Activated CD8-positive, alpha-beta T cell treated with anti-CD3 and anti-CD28 coated beads, Interleukin-2, amount 10 ng/mL, durations not matched to agents 7 days and 5 days (primary cell): ENCODE measurements around the gene TMEM91. TPM values are rescaled to one million over a fixed set of nuclear protein-coding genes. Genes with fewer than 3 reads are reported as not detected.

Experiments used
- ATAC-seq: fragments of 150-1000 bp; cut with Tn5 transposase; one replicate; pipeline ENCODE4 v1.10.0; 2021; ENCODE audit warnings: moderate library complexity
- CTCF ChIA-PET: fragments of 350-600 bp; sonication (Branson Sonifier 250); formaldehyde crosslinking; loops from one replicate; lab custom pipeline; 2021; ENCODE audit warnings: antibody characterized with exemption; lab: Charles Lee
- POLR2A ChIA-PET: fragments of 350-600 bp; sonication (Branson Sonifier 250); formaldehyde crosslinking; loops from one replicate; lab custom pipeline; 2021; ENCODE audit warnings: antibody characterized with exemption; lab: Charles Lee
- DNase-seq: peaks from one replicate; pipeline ENCODE4 v3.0.0-alpha.2; 2020
- H3K27ac Mint-ChIP-seq: one replicate; pipeline ENCODE4 v1.8.0; 2021; ENCODE audit warnings: mild to moderate bottlenecking, mixed read lengths
- H3K27me3 Mint-ChIP-seq: one replicate; pipeline ENCODE4 v1.8.0; 2021; ENCODE audit warnings: low read depth, mixed read lengths
- H3K36me3 Mint-ChIP-seq: one replicate; pipeline ENCODE4 v1.8.0; 2021; ENCODE audit warnings: low read depth, mixed read lengths
- H3K4me1 Mint-ChIP-seq: one replicate; pipeline ENCODE4 v1.8.0; 2021; ENCODE audit warnings: low read depth, mixed read lengths
- H3K4me3 Mint-ChIP-seq: one replicate; pipeline ENCODE4 v1.8.0; 2021; ENCODE audit warnings: mild to moderate bottlenecking, mixed read lengths
- H3K9me3 Mint-ChIP-seq: one replicate; pipeline ENCODE4 v1.8.0; 2022; ENCODE audit warnings: mixed read lengths; ENCODE audit not compliant: insufficient read depth
- total RNA-seq, 2 experiments: library from RNA; stranded (reverse); gene quantifications; one replicate each; pipeline ENCODE4 v1.2.3, GENCODE V29; 2021

The TMEM91 gene
- total RNA-seq, result 1 to 10 TPM; 5.3 to 6.4 TPM

DNA sequence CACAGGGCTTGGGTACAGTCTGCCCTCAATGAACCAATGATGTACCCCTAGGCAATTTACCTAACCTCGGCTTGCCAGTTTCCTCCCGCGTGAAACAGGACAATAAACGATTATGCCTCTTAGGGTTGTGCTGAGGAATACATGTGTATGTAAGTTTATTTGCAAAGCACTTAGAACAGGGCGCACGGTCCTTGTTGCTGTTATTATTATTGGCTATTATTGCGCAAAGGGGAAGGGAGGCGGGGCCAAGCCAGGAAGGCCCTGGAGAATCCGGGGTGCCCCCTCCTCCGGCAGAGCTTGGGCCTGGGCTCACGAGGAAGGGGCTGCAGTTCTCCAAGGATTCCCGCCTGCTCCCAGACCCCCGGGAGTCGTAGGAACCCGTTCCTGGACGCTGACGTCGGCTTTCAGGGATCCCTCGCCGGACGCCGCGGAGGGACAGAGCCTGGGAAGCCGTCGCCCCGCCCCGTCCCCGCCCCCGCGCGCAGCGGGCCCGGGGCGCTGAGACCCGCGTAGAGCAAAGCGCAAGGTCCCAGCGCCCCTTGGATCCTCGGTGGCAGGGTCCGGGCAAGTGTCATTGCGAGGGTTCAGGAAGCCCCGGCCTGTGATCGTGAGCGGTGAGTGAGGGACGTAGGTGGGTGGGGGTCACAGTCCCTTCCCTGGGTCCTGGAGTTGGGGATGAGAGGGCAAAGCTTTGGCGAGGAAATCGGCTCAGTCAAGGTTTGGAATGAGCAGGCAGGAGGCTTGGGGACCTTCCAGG lies at the start of gene TMEM91:
TMEM91 (plus strand) TSS at position 293 of the 757 bp plus-strand sequence. CDS start 1,777 bp downstream, outside the sequence.
- Mint-ChIP-seq H3K4me3 (peak within 1 kb of the TSS; percentile 34), H3K27me3 (no peaks in the 10 kb centered on the region), H3K36me3 (no peaks in the 10 kb centered on the region), H3K27ac (peak within 1 kb of the TSS; percentile 44), H3K4me1 (peaks cover 20% of the 10 kb centered on the region), H3K9me3 (no peaks in the 10 kb centered on the region)
- CTCF ChIA-PET, result interaction anchor here (2.7 kb wide), 1 partner anchor 11 kb away, joined by 15 read pairs; the partner anchor contains the start of gene B9D2
- peak; percentile 27 for ATAC-seq
- POLR2A ChIA-PET, result no interaction called here
- DNase-seq, result no peak

DNA sequence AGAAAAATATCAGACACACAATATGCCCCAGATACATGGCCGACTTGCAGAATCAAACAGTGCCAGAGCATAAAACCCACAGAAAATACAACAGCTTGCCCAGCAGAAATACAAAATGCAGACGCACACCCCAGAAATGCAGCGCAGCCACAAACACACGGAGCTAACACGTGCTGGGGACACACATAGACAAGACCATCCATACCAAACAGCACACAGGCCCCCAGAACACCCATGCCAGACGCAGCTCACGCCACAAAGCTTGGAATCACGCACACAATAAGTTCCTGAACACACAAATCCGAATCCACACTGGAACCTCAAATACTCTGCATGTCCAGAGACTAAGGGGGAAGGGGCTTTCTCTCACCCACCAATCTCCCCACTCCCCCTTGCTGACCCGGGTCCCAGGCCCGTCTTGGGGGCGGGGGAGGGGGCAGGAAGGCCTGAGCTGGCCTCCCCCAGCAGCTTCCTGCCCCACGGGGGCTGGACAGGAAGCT lies 49.2 kb upstream of the TMEM91 start:
- H3K9me3 Mint-ChIP-seq, result no peaks in the 10 kb centered on the region
- DNase-seq (peak; percentile 49), ATAC-seq (no peak)
- ChIA-PET CTCF (interaction anchor here (0.8 to 2.8 kb wide), 10 partner anchors 10 to 243 kb away, joined by 3 to 12 read pairs (median 5); partner anchors contain the start of gene HNRNPUL1), POLR2A (interaction anchor here (1.0 to 3.0 kb wide), 10 partner anchors 16 to 112 kb away, joined by 3 to 22 read pairs (median 6); partner anchors contain the start of genes CCDC97, DMAC2 and HNRNPUL1)
- peaks cover 74% of the 10 kb centered on the region for H3K4me1 Mint-ChIP-seq
- peaks cover 68% of the 10 kb centered on the region for H3K36me3 Mint-ChIP-seq
- peak overlapping the region; percentile 85 for H3K27ac Mint-ChIP-seq
- no peaks in the 10 kb centered on the region for H3K27me3 Mint-ChIP-seq
- H3K4me3 Mint-ChIP-seq, result peak overlapping the region; percentile 61

DNA sequence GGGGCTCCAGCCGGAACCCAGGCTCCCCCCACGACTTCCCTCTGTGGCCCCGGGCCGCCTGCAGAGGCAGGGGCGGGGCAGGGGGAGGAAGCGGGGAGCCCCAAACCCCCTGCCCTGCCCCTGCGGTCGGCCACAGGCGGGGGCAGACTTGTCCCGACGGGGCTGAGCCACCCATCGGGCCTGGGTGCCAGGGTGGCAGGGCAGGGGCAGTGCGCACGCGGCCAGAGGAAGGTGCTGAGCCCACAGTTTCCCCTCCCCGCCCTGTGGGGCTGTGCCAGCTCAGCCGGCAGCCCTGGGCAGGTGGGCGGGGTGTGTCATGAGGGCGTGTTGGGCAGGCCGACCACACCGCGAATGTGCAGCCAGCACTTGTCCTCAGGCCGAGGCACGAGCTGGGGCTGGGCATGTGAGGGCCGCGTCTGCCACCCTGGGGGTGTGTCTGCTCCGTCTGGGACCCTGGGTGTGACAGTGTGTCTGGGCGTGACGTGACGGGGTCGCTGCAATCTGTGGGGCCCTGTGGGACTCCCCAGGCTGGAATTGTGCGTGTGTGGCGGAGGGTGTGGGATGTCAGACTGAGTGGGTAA lies 48.7 kb upstream of the TMEM91 start:
- peak overlapping the region; percentile 64 for H3K4me3 Mint-ChIP-seq
- H3K27me3 Mint-ChIP-seq, result no peaks in the 10 kb centered on the region
- DNase-seq (peak; percentile 84), ATAC-seq (peak; percentile 66)
- H3K27ac Mint-ChIP-seq, result peak overlapping the region; percentile 94
- H3K9me3 Mint-ChIP-seq, result no peaks in the 10 kb centered on the region
- CTCF ChIA-PET, result interaction anchor here (0.8 to 2.8 kb wide), 11 partner anchors 9 to 243 kb away, joined by 3 to 12 read pairs (median 4); partner anchors contain the start of gene HNRNPUL1
- POLR2A ChIA-PET, result interaction anchor here (1.0 to 3.0 kb wide), 10 partner anchors 17 to 112 kb away, joined by 3 to 22 read pairs (median 6); partner anchors contain the start of genes CCDC97, DMAC2 and HNRNPUL1
- H3K36me3 Mint-ChIP-seq, result peaks cover 68% of the 10 kb centered on the region
- H3K4me1 Mint-ChIP-seq, result peaks cover 75% of the 10 kb centered on the region

DNA sequence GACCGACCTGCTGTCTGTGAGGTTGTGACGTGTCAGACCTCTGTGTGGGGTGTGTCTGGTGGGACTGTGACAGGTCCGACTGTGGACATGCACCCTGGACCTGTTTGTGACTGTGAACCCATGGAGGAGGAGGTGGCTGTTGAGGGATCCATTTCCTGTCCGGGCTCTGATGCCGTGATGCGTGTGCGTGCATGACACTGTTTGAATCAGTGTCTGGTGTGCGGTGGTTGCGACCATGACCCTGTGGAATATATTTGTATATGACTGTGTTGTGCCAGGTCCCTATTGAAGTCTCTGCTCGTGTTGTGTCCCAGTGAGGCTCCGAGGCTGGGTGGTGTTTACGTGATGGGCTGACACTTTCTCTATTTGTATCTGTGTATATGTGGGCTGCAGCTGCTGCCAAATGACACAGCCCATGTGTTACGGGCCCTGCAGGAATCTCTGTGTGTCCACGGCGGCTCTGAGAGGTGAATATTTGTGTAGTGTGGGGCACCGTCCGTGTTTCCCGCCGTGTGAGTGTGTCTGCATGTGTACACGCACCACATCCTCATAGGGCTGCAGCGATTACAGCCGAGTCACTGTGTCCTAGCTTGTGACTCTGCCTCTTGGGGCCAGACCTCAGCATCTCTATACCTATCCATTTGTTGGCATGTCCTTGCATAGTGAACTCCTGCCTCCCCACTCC lies 48.0 kb upstream of the TMEM91 start:
- peaks cover 70% of the 10 kb centered on the region for H3K4me1 Mint-ChIP-seq
- ATAC-seq, result peak; percentile 53

DNA sequence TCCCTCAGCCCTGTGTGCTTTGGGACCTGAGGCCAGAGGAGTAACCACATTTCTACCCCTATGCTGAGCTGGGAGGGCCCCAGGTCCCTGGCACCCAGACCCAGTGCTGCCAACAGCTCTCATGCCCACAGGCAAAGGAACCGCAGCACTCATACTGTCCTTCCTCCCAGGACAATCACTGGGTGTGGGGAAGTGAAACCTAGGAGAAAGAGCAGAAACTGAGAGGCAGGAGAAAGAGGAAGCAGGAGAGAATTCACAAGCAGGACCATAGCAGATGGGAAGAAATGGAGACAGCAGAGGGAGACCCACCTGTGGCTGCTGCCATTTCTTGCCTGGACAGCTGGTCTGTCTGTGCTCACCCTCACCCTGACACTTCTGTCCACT lies 47.5 kb upstream of the TMEM91 start:
- ATAC-seq (no peak), DNase-seq (no peak)
- Mint-ChIP-seq H3K27ac (peak overlapping the region; percentile 94), H3K27me3 (no peaks in the 10 kb centered on the region), H3K4me3 (peak overlapping the region; percentile 64), H3K4me1 (peaks cover 72% of the 10 kb centered on the region), H3K36me3 (peaks cover 68% of the 10 kb centered on the region), H3K9me3 (no peaks in the 10 kb centered on the region)
- ChIA-PET CTCF (interaction anchor here (1.1 to 2.8 kb wide), 5 partner anchors 13 to 103 kb away, joined by 3 to 9 read pairs (median 5); partner anchors contain the start of gene HNRNPUL1), POLR2A (interaction anchor here (0.8 to 3.0 kb wide), 3 partner anchors 20 to 64 kb away, joined by 3 to 22 read pairs (median 3); no protein-coding TSS in a partner anchor)

More for the DNA sequence above, 48.0 kb upstream of the TMEM91 start:
- peak; percentile 71 for DNase-seq
- Mint-ChIP-seq H3K36me3 (peaks cover 64% of the 10 kb centered on the region), H3K27ac (peak overlapping the region; percentile 94), H3K4me3 (peak overlapping the region; percentile 64), H3K27me3 (no peaks in the 10 kb centered on the region), H3K9me3 (no peaks in the 10 kb centered on the region)
- CTCF ChIA-PET, result interaction anchor here (1.1 to 2.8 kb wide), 6 partner anchors 14 to 103 kb away, joined by 3 to 12 read pairs (median 6); partner anchors contain the start of gene HNRNPUL1
- POLR2A ChIA-PET, result interaction anchor here (0.8 to 3.0 kb wide), 6 partner anchors 20 to 111 kb away, joined by 3 to 22 read pairs (median 8); partner anchors contain the start of gene DMAC2

DNA sequence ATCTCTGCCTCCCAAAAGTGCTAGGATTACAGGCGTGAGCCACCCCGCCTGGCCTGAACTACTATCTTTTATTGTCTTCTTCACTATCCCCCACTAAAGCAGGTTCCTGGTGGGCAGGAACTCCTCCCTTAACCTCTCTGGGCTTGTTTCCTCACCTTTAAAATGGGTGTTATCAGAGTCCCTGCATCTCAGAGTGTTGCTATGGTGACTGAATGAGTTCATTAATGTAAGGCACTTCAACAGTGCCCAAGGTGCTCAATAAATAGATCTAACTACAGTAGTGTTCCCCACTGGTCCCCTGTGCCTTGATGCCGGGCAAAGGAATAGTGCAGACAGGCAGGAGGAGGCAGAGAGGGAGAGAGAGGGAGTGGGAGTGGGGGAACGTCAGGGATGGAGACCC lies 45.9 kb upstream of the TMEM91 start:
- CTCF ChIA-PET, result no interaction called here
- Mint-ChIP-seq H3K27me3 (no peaks in the 10 kb centered on the region), H3K4me3 (no peak overlapping the region), H3K4me1 (peaks cover 71% of the 10 kb centered on the region), H3K9me3 (no peaks in the 10 kb centered on the region), H3K27ac (peak overlapping the region; percentile 88), H3K36me3 (peaks cover 60% of the 10 kb centered on the region)
- DNase-seq, result no peak
- POLR2A ChIA-PET, result no interaction called here
- ATAC-seq, result no peak

DNA sequence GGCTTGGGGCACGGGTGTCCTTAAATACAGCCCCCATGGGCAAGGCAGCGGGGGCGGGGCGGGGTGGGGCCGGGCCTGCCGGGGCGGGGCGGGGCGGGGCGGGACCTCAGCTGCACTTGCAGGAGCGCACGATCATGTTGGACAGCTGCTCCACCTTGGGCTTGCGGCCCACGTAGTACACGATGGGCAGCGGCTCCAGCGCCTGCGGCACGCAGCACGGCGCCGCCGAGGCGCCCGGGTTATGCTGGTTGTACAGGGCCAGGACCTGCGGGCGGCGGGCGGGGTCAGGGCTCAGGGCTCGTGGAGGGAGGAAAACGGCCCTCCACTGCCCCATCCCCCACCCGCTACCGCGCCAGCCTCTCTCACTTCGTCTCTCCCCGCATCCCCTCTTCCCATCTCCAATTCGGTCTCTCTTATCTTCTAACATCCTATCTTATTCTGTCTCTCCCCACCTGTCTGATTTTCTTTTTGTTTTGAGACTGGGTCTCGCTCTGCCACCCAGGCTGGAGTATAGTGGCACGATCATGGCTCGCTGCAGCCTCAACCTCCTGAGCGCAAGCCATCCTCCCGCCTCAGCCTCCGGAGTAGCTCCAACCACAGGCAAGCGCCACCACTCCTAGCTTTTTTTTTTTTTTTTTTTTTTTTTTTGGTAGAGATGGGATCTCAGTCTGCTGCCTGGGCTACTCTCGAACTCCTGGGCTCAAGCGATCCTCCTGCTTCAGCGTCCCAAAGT lies 45.2 kb upstream of the TMEM91 start:
- no peaks in the 10 kb centered on the region for H3K27me3 Mint-ChIP-seq
- no peak for DNase-seq
- no peak for ATAC-seq
- H3K4me3 Mint-ChIP-seq, result no peak overlapping the region
- H3K27ac Mint-ChIP-seq, result peak overlapping the region; percentile 43
- ChIA-PET POLR2A (no interaction called here), CTCF (no interaction called here)
- peaks cover 61% of the 10 kb centered on the region for H3K36me3 Mint-ChIP-seq
- no peaks in the 10 kb centered on the region for H3K9me3 Mint-ChIP-seq
- peaks cover 71% of the 10 kb centered on the region for H3K4me1 Mint-ChIP-seq

DNA sequence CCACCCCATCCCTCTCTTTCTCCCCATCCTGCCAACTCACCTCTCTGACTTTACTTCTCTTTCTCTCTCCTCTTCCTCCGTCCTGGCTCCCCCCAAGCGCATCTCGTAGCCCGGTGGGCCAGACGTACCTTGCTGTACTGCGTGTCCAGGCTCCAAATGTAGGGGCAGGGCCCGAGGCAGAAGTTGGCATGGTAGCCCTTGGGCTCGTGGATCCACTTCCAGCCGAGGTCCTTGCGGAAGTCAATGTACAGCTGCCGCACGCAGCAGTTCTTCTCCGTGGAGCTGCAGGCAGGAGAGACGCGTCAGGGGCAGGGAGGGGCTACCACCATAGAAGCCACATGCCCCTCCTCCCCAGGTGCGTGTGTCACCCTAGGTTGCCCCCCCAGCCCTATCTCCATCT lies 44.3 kb upstream of the TMEM91 start:
- DNase-seq (no peak), ATAC-seq (no peak)
- CTCF ChIA-PET, result no interaction called here
- peaks cover 68% of the 10 kb centered on the region for H3K4me1 Mint-ChIP-seq
- H3K4me3 Mint-ChIP-seq, result no peak overlapping the region
- no peaks in the 10 kb centered on the region for H3K9me3 Mint-ChIP-seq
- H3K36me3 Mint-ChIP-seq, result peaks cover 59% of the 10 kb centered on the region
- POLR2A ChIA-PET, result no interaction called here
- H3K27me3 Mint-ChIP-seq, result no peaks in the 10 kb centered on the region
- peak overlapping the region; percentile 62 for H3K27ac Mint-ChIP-seq

DNA sequence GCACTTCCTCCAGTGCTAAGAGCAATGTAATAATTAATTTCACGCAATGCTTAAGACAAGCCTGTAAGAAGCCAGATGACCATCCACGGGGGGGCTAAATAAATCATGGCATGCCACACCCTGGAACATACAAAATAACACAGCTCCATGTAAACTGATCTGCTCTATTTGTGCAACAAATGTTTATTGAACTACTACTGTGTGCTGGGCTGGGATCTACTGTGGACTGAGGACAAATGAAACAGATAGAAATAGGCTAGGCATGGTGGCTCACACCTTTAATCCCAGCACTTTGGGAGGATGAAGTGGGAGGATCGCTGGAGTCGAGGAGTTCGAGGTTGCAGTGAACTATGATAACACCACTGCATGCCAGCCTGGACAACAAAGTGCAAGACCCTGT lies 43.9 kb upstream of the TMEM91 start:
- Mint-ChIP-seq H3K27me3 (no peaks in the 10 kb centered on the region), H3K9me3 (no peaks in the 10 kb centered on the region), H3K36me3 (peaks cover 58% of the 10 kb centered on the region), H3K4me1 (peaks cover 66% of the 10 kb centered on the region), H3K4me3 (no peak overlapping the region), H3K27ac (peak overlapping the region; percentile 54)
- ATAC-seq (no peak), DNase-seq (no peak)
- CTCF ChIA-PET, result no interaction called here
- POLR2A ChIA-PET, result no interaction called here

DNA sequence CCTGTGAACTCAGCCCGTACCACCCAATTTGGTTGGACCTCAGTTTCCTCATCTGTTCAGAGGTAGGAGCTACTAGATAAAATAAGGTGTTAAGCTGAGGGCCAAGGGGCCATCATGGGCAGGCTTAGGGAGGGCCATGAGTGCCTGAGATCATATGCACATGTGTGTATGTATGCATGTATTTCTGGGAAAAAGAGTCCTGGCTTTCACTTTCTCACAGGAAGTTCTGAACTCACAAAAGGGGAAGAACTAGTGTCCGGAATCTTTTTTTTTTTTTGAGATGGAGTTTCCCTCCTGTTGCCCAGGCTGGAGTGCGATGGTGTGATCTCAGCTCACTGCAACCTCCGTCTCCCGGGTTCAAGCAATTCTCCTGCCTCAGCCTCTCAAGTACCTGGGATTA lies 41.5 kb upstream of the TMEM91 start:
- H3K4me3 Mint-ChIP-seq, result no peak overlapping the region
- ATAC-seq (no peak), DNase-seq (no peak)
- H3K9me3 Mint-ChIP-seq, result no peaks in the 10 kb centered on the region
- CTCF ChIA-PET, result interaction anchor here (0.6 to 0.9 kb wide), 3 partner anchors 86 to 158 kb away, joined by 3 to 4 read pairs (median 4); no protein-coding TSS in a partner anchor
- POLR2A ChIA-PET, result no interaction called here
- peaks cover 55% of the 10 kb centered on the region for H3K4me1 Mint-ChIP-seq
- H3K27me3 Mint-ChIP-seq, result no peaks in the 10 kb centered on the region
- H3K36me3 Mint-ChIP-seq, result peaks cover 58% of the 10 kb centered on the region
- peak overlapping the region; percentile 63 for H3K27ac Mint-ChIP-seq
